ENCODE results near the gene FUBP3. TPM values are rescaled to one million over a fixed set of nuclear protein-coding genes. Genes with fewer than 3 reads are reported as not detected.

The FUBP3 gene
- total RNA-seq, 4 donors from 2014 or later = 20.7 to 41.1 (median 36.9) TPM

GRCh38 chr9:130604295-130604694 lies 24.9 kb downstream of the FUBP3 start:
- Histone ChIP-seq H3K27me3 (no peaks in the 10 kb centered on the region), H3K27ac (no peak overlapping the region), H3K36me3 (no peaks in the 10 kb centered on the region), H3K9me3 (no peaks in the 10 kb centered on the region), H3K4me1 (peaks cover 0 to 4% (median 2%) of the 10 kb centered on the region in 4 donors), H3K4me3 (no peak overlapping the region)
- in situ Hi-C loops (cut with MboI; ENCODE audit: low pct_ligation_motif_present in 1 of 4, low pct_unique_long_range_greater_than_20kb in 1 of 4, low sequenced_read_pairs in 3 of 4) (no loop called here), intact Hi-C loops (cut with DNase I; ENCODE audit: low total_unique reads) (no loop called here)
- DNase-seq = no peak
- 90 to 91% methylated on average over 2 to 3 of the region's 3 CpGs for WGBS, 2 donors (ENCODE audit: low coverage in 1 of 2)
- TF ChIP-seq EP300 (IDR thresholded peaks at IDR 0.05; ENCODE audit: low read depth) = no peak
- no peak for TF ChIP-seq POLR2AphosphoS5 (IDR thresholded peaks at IDR 0.05)
- no peak for TF ChIP-seq POLR2A (IDR thresholded peaks at IDR 0.05)
- no peak for TF ChIP-seq CTCF (IDR thresholded peaks at IDR 0.05)

- WGBS, 2 donors (ENCODE audit: low coverage in 1 of 2) = 66 to 73% methylated on average over 8 of the region's 8 CpGs
- Histone ChIP-seq H3K4me3 (no peak overlapping the region), H3K27me3 (no peaks in the 10 kb centered on the region), H3K27ac (peak overlapping the region in 1 of 4 donors; percentile 54), H3K36me3 (no peaks in the 10 kb centered on the region), H3K9me3 (no peaks in the 10 kb centered on the region), H3K4me1 (peaks cover 0 to 4% (median 2%) of the 10 kb centered on the region in 4 donors)
- no peak for DNase-seq
- in situ Hi-C loops (cut with MboI; ENCODE audit: low pct_ligation_motif_present in 1 of 4, low pct_unique_long_range_greater_than_20kb in 1 of 4, low sequenced_read_pairs in 3 of 4) (no loop called here), intact Hi-C loops (cut with DNase I; ENCODE audit: low total_unique reads) (no loop called here)
- TF ChIP-seq CTCF (IDR thresholded peaks at IDR 0.05) (no peak), POLR2AphosphoS5 (IDR thresholded peaks at IDR 0.05) (no peak), EP300 (IDR thresholded peaks at IDR 0.05; ENCODE audit: low read depth) (no peak), POLR2A (IDR thresholded peaks at IDR 0.05) (no peak)
Observed at GRCh38 chr9:130606887-130607600, 27.7 kb downstream of the FUBP3 start.

DNA sequence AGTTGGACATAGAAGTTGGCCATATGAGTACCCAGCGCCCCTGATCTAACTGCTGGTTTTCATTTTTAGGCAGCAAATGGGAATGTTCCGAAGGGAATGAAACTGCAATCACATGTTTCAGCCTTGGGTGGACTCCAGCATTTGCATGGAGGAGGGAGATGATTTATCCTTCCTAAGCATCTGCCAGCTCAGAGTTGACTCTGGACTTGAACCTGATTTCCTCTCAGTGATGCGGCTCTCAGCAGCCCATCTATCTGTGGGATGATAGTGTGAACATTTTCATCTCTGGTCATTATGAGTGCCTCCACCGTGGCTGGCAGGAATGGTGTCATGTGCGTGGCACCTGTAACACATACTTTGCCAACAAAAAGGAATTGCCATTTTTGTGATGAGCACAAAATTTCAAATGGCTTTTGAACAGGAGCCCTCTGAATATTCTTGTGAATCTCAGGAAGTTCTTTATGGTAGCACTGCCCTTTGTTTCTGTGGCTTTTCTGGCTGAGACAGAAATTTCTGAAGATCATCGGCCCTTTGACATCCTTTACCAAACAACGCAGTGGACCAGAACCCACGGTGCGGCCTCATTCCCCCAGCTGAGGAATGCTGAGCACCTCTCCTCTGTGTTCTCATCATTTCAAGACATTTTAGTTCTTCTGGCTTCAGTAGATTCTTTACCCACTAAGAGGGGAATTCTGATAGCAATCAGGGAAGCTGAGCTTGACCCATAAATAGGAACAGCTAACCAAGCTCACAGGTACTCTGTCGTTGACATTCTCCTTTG lies 28.5 kb downstream of the FUBP3 start:
- H3K4me1 ChIP-seq = peaks cover 0 to 4% (median 2%) of the 10 kb centered on the region in 4 donors
- H3K36me3 ChIP-seq = peaks cover 0 to 7% (median 0%) of the 10 kb centered on the region in 4 donors
- no peak overlapping the region for H3K4me3 ChIP-seq
- H3K9me3 ChIP-seq = no peaks in the 10 kb centered on the region
- no peaks in the 10 kb centered on the region for H3K27me3 ChIP-seq
- 83 to 86% methylated on average over 5 to 10 of the region's 10 CpGs for WGBS, 2 donors (ENCODE audit: low coverage in 1 of 2)
- no peak for DNase-seq
- H3K27ac ChIP-seq = peak overlapping the region in 1 of 4 donors; percentile 54
- TF ChIP-seq EP300 (IDR thresholded peaks at IDR 0.05; ENCODE audit: low read depth) = no peak
- TF ChIP-seq CTCF (IDR thresholded peaks at IDR 0.05) = no peak
- no peak for TF ChIP-seq POLR2A (IDR thresholded peaks at IDR 0.05)
- peak in 1 of 3 donors; percentile 23 for TF ChIP-seq POLR2AphosphoS5 (IDR thresholded peaks at IDR 0.05)
- in situ Hi-C loops (cut with MboI; ENCODE audit: low pct_ligation_motif_present in 1 of 4, low pct_unique_long_range_greater_than_20kb in 1 of 4, low sequenced_read_pairs in 3 of 4) = no loop called here
- intact Hi-C loops (cut with DNase I; ENCODE audit: low total_unique reads) = no loop called here

DNA sequence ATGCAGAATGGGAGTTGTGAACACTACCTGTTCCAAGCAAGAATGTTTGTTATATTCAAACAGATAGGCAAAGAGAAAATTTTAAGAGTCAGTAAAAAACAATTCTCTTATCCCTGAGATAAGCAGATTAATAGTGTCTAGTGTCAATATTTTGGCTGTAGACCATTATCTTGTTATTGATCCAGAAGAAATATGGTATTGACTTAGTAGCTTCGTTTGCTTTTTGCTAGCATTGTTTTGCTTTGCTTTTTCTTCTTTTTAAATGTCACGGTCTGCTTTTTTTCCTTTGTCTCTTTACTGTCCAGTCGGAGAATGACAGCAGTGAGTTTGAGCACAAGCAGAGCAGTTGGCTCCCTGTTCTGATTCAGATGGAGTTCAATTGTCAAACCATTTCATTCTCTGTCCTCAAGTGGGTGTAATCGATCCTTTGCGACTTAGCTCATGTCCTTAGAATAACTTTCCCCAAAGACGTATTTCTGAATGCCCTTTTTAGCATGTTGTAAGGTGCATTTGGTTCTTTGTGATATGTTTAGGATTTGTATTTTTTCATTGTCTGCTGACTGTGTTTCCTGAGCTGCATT lies 29.3 kb downstream of the FUBP3 start:
- Histone ChIP-seq H3K9me3 (no peaks in the 10 kb centered on the region), H3K4me1 (peaks cover 0 to 4% (median 2%) of the 10 kb centered on the region in 4 donors), H3K4me3 (no peak overlapping the region), H3K27me3 (no peaks in the 10 kb centered on the region), H3K27ac (peak overlapping the region in 1 of 4 donors; percentile 19), H3K36me3 (peaks cover 0 to 14% (median 4%) of the 10 kb centered on the region in 4 donors)
- 85 to 94% methylated on average over 6 of the region's 6 CpGs for WGBS, 2 donors (ENCODE audit: low coverage in 1 of 2)
- TF ChIP-seq POLR2AphosphoS5 (IDR thresholded peaks at IDR 0.05) (no peak), POLR2A (IDR thresholded peaks at IDR 0.05) (no peak), EP300 (IDR thresholded peaks at IDR 0.05; ENCODE audit: low read depth) (no peak), CTCF (IDR thresholded peaks at IDR 0.05) (no peak)
- in situ Hi-C loops (cut with MboI; ENCODE audit: low pct_ligation_motif_present in 1 of 4, low pct_unique_long_range_greater_than_20kb in 1 of 4, low sequenced_read_pairs in 3 of 4) (no loop called here), intact Hi-C loops (cut with DNase I; ENCODE audit: low total_unique reads) (no loop called here)
- no peak for DNase-seq
